NCI-H2227 (cell line): ENCODE data around the gene ZFYVE28.
A peak's percentile ranks its signal among the peaks of the same experiment; 100 is the strongest.
"Not testable (repeated sequence)": the region's sequence is repeated elsewhere in the genome, so short reads cannot be mapped to it uniquely, and the experiment has no call there.

Experiments used
- DNase-seq: peaks from one replicate; lab custom pipeline; 2025; ENCODE audit not compliant: unreplicated experiment; lab: John Stamatoyannopoulos, UW

The ZFYVE28 gene

DNA sequence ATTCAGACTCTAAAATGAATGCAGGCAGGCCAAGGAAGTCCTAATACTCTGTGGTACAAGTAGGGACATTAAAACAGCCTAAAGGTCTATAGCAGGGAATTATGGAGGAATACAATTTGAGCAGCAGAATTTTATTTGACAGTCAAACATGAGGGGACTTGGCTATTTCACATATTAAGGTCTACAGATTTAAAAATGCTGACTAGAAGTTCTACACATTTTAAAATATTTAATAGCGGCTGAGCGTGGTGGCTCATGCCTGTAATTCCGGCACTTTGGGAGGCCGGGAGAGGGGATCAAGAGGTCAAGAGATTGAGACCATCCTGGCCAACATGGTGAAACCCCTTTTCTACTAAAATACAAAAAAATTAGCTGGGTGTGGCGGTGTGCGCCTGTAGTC lies 187.4 kb downstream of the ZFYVE28 start:
- no peak for DNase-seq

DNA sequence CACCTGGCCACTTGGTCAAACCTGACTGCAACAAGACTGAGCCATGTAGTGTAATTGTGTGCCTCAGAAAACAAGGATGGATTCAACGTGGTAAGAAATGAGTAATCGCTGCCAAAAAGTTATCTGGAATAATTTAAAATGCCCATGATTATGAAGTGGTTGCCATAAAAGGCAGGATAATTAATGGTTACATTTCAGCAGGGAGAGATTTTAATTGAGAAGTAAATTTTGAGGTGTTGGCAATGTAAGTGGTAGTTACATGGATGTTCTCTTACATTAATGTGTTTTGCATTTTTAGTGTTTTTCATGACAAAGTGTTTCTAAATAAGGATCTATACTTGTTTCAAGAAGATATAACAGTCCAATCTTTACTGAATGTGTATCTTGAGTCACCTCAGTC lies 192.2 kb downstream of the ZFYVE28 start:
- no peak for DNase-seq

DNA sequence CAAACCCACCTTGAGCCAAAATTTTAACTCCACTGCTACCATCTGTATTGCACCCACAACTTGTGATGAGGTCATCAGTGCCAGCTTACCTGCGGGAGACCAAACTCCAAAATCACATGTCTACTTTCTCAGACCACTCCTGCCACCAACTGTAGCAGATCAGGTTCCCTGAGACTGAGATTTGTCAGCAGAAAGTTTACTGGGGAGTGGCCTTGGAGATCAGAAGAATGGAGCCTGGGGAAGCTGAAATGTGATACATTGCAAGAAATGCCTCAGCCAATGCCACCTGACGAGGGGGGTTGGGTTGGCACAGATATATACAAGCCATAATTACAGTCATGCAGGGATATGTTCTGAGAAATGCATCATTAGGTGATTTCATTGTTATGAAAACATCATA lies 195.6 kb downstream of the ZFYVE28 start:
- no peak for DNase-seq

DNA sequence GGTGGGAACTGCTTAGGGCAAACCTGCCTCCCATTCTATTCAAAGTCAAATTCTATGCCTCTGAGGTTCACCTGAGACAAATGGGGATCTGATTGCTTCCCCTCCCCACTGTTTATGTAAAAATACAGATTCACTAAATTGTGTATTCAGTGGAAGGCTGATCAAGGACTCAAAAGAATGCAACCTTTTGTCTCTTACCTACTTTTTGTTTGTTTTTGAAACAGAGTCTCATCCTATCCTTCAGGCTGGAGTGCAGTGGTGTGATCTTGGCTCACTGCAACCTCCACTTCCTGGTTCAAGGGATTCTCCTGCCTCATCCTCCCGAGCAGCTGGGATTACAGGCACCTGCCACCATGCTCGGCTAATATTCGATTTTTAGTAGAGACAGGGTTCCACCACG lies 197.1 kb downstream of the ZFYVE28 start:
- DNase-seq: not testable (repeated sequence)

DNA sequence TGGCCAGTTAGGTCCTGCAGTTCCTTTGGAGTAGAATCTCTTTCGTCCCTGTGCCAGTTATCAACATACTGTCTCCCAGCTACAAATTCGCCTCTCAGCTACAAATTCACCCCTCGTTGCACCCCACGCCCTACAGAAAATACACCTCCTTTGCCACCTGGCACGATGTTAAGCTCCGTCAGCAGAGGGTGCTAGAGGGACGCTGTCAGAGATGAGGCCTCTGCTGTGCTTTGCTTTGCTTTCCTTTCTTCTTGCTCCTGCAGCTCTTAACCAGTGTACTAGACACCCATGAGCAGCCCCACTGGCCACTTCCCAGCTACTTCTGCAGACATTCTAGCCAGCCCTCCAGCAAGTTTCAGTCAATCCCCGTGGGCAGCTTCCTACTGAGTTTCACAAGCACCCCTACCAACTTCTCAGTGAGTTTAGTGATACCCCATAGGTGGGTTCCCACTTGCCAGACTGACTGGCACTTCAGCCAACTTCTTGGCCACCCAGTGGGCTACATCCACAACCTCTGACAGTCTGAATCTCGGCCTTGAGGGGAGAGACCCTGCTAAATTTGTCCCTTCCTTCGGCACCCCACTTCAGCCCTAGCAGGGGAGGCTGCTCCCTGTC lies 198.3 kb downstream of the ZFYVE28 start:
- peak; percentile 72 for DNase-seq
